Trophoblast cell (in vitro differentiated cells and primary cell): ENCODE results near the gene OR2J2.
A peak's percentile ranks its signal among the peaks of the same experiment; 100 is the strongest.
"Not testable (repeated sequence)": the region's sequence is repeated elsewhere in the genome, so short reads cannot be mapped to it uniquely, and the experiment has no call there.

ENCODE experiments used
- DNase-seq, 2 donors: peaks; one replicate each; pipeline ENCODE4 v3.0.0-alpha.2; 2016
- H2AFZ ChIP-seq: 2 replicates; pipeline ENCODE4 v1.6.1; 2013; ENCODE audit warnings: low read length, moderate library complexity, mild to moderate bottlenecking; ENCODE audit not compliant: insufficient read depth, poor library complexity
- H2AK5ac ChIP-seq: 2 replicates; pipeline ENCODE4 v1.6.1; 2013; ENCODE audit warnings: mild to moderate bottlenecking, low read length
- H2BK120ac ChIP-seq: 2 replicates; pipeline ENCODE4 v1.6.1; 2013; ENCODE audit warnings: low read length, mild to moderate bottlenecking, moderate library complexity; ENCODE audit not compliant: insufficient read depth, poor library complexity
- H2BK12ac ChIP-seq: 2 replicates; pipeline ENCODE4 v1.6.1; 2013; ENCODE audit warnings: mild to moderate bottlenecking, low read length, moderate library complexity
- H2BK5ac ChIP-seq: 2 replicates; pipeline ENCODE4 v1.6.1; 2013; ENCODE audit warnings: low read length, low read depth, moderate library complexity, mild to moderate bottlenecking; ENCODE audit not compliant: poor library complexity
- H3K14ac ChIP-seq: 2 replicates; pipeline ENCODE4 v1.6.1; 2013; ENCODE audit warnings: mild to moderate bottlenecking, low read length
- H3K18ac ChIP-seq: 2 replicates; pipeline ENCODE4 v1.6.1; 2013; ENCODE audit warnings: mild to moderate bottlenecking, low read length
- H3K23ac ChIP-seq: 2 replicates; pipeline ENCODE4 v1.6.1; 2013; ENCODE audit warnings: low read length
- H3K27ac ChIP-seq: 2 replicates; pipeline ENCODE4 v1.5.1; 2013; ENCODE audit warnings: low read depth, mild to moderate bottlenecking, inconsistent platforms, low read length, moderate library complexity
- H3K27me3 ChIP-seq: 2 replicates; pipeline ENCODE4 v1.6.1; 2013; ENCODE audit warnings: inconsistent platforms, mild to moderate bottlenecking, low read length, moderate library complexity; ENCODE audit not compliant: insufficient read depth
- H3K36me3 ChIP-seq, 2 experiments: 1 replicate in 1 of 2; 2 replicates in 1 of 2; pipeline ENCODE4 v1.6.1; 2013; ENCODE audit warnings: low read length in 2 of 2, mild to moderate bottlenecking in 2 of 2, moderate library complexity in 1 of 2; ENCODE audit not compliant: insufficient read depth in 2 of 2, control insufficient read depth in 1 of 2
- H3K4ac ChIP-seq: 2 replicates; pipeline ENCODE4 v1.6.1; 2013; ENCODE audit warnings: low read depth, mild to moderate bottlenecking, low read length, moderate library complexity
- H3K4me1 ChIP-seq, 2 experiments: 1 replicate in 1 of 2; 2 replicates in 1 of 2; pipeline ENCODE4 v1.6.1; 2013; ENCODE audit warnings: low read length in 2 of 2, mild to moderate bottlenecking in 2 of 2, moderate library complexity in 1 of 2; ENCODE audit not compliant: insufficient read depth in 2 of 2, control insufficient read depth in 1 of 2
- H3K4me2 ChIP-seq: 2 replicates; pipeline ENCODE4 v1.6.1; 2013; ENCODE audit warnings: inconsistent platforms, mild to moderate bottlenecking, low read length, moderate library complexity
- H3K4me3 ChIP-seq: 2 replicates; pipeline ENCODE4 v1.5.1; 2013; ENCODE audit warnings: mild to moderate bottlenecking, low read depth, low read length, inconsistent platforms
- H3K79me1 ChIP-seq: one replicate; pipeline ENCODE4 v1.6.1; 2013; ENCODE audit warnings: low read length
- H3K79me2 ChIP-seq: 2 replicates; pipeline ENCODE4 v1.6.1; 2013; ENCODE audit warnings: low read length, mild to moderate bottlenecking; ENCODE audit not compliant: control insufficient read depth, insufficient read depth, poor library complexity
- H3K9ac ChIP-seq: 2 replicates; pipeline ENCODE4 v1.6.1; 2013; ENCODE audit warnings: mild to moderate bottlenecking, low read length
- H3K9me3 ChIP-seq: 2 replicates; pipeline ENCODE4 v1.6.1; 2013; ENCODE audit warnings: low read depth, mild to moderate bottlenecking, control low read depth, inconsistent platforms, low read length; ENCODE audit not compliant: insufficient read depth
- H4K12ac ChIP-seq: 2 replicates; pipeline ENCODE4 v1.6.1; 2013; ENCODE audit warnings: low read depth, mild to moderate bottlenecking, low read length, moderate library complexity
- H4K8ac ChIP-seq: 2 replicates; pipeline ENCODE4 v1.6.1; 2013; ENCODE audit warnings: low read depth, mild to moderate bottlenecking, low read length, moderate library complexity
- H4K91ac ChIP-seq: one replicate; pipeline ENCODE4 v1.6.1; 2013; ENCODE audit warnings: low read depth, mild to moderate bottlenecking, low read length, moderate library complexity
- WGBS: extraction: QIAGEN DNeasy Blood & Tissue Kit; methylation state at CpG from one replicate; pipeline ENCODE4 v1.1.7; 2013; ENCODE audit warnings: missing lambda C conversion rate; ENCODE audit not compliant: insufficient read length, insufficient coverage; ENCODE audit errors: extremely low coverage; 5-methylcytosine and 5-hydroxymethylcytosine counted together

Gene OR2J2

GRCh38 chr6:29188659-29189058 lies 18.0 kb downstream of the OR2J2 start:
- H3K23ac ChIP-seq, H3K14ac ChIP-seq, DNase-seq, H2BK5ac ChIP-seq, H3K79me2 ChIP-seq, H3K9ac ChIP-seq, H3K18ac ChIP-seq, H2AK5ac ChIP-seq, H3K4ac ChIP-seq, H4K8ac ChIP-seq, H3K4me1 ChIP-seq, H4K12ac ChIP-seq, H2BK12ac ChIP-seq, H3K9me3 ChIP-seq, H3K4me2 ChIP-seq, H3K36me3 ChIP-seq, H3K4me3 ChIP-seq, H3K79me1 ChIP-seq, H4K91ac ChIP-seq, H2AFZ ChIP-seq, H2BK120ac ChIP-seq, H3K27ac ChIP-seq, H3K27me3 ChIP-seq: not testable (repeated sequence)
- no CpG with 5 or more reads among the region's 1 CpG for WGBS

GRCh38 chr6:29200767-29201662 lies 30.3 kb downstream of the OR2J2 start:
- H3K18ac ChIP-seq, result no peak overlapping the region
- H3K9me3 ChIP-seq, result peaks cover 15% of the 10 kb centered on the region
- H2AFZ ChIP-seq, result no peak overlapping the region
- no peak overlapping the region for H2AK5ac ChIP-seq
- no peak overlapping the region for H3K4me3 ChIP-seq
- no peak overlapping the region for H4K91ac ChIP-seq
- H2BK5ac ChIP-seq, result no peak overlapping the region
- no peaks in the 10 kb centered on the region for H3K27me3 ChIP-seq
- H3K79me1 ChIP-seq, result no peaks in the 10 kb centered on the region
- H3K14ac ChIP-seq, result no peak overlapping the region
- H3K4me1 ChIP-seq, result no peaks in the 10 kb centered on the region
- no peaks in the 10 kb centered on the region for H3K79me2 ChIP-seq
- no peak overlapping the region for H4K12ac ChIP-seq
- H3K9ac ChIP-seq, result no peak overlapping the region
- no peak overlapping the region for H2BK12ac ChIP-seq
- no peak for DNase-seq
- no CpG with 5 or more reads among the region's 22 CpGs for WGBS
- no peak overlapping the region for H3K4ac ChIP-seq
- H2BK120ac ChIP-seq, result no peak overlapping the region
- H3K36me3 ChIP-seq, result no peaks in the 10 kb centered on the region
- no peak overlapping the region for H4K8ac ChIP-seq
- no peak overlapping the region for H3K23ac ChIP-seq
- no peak overlapping the region for H3K27ac ChIP-seq
- H3K4me2 ChIP-seq, result no peak overlapping the region

- Histone ChIP-seq H2BK120ac (no peak overlapping the region), H4K8ac (no peak overlapping the region), H3K79me1 (no peaks in the 10 kb centered on the region), H3K23ac (no peak overlapping the region), H3K9ac (peak overlapping the region; percentile 44), H3K4me2 (no peak overlapping the region), H2AK5ac (no peak overlapping the region), H2AFZ (no peak overlapping the region), H3K9me3 (peaks cover 15% of the 10 kb centered on the region), H3K36me3 (no peaks in the 10 kb centered on the region), H3K4me1 (no peaks in the 10 kb centered on the region), H3K4me3 (peak overlapping the region; percentile 46), H3K79me2 (no peaks in the 10 kb centered on the region), H3K27me3 (no peaks in the 10 kb centered on the region), H3K4ac (no peak overlapping the region), H4K12ac (no peak overlapping the region), H3K18ac (no peak overlapping the region), H3K14ac (no peak overlapping the region), H2BK12ac (no peak overlapping the region), H2BK5ac (no peak overlapping the region), H3K27ac (no peak overlapping the region), H4K91ac (no peak overlapping the region)
- DNase-seq, result no peak
- 56% methylated on average over 1 of the region's 3 CpGs for WGBS
Observed at GRCh38 chr6:29201966-29202365, 31.3 kb downstream of the OR2J2 start.

- Histone ChIP-seq H3K4ac (no peak overlapping the region), H3K4me3 (no peak overlapping the region), H4K91ac (no peak overlapping the region), H3K23ac (no peak overlapping the region), H3K27ac (no peak overlapping the region), H2BK5ac (no peak overlapping the region), H3K9ac (no peak overlapping the region), H3K79me2 (no peaks in the 10 kb centered on the region), H4K12ac (no peak overlapping the region), H3K36me3 (no peaks in the 10 kb centered on the region), H3K18ac (no peak overlapping the region), H2BK120ac (no peak overlapping the region), H3K79me1 (no peaks in the 10 kb centered on the region), H4K8ac (no peak overlapping the region), H2BK12ac (no peak overlapping the region), H2AK5ac (no peak overlapping the region), H3K4me2 (no peak overlapping the region), H3K4me1 (no peaks in the 10 kb centered on the region), H3K14ac (no peak overlapping the region), H2AFZ (no peak overlapping the region), H3K27me3 (no peaks in the 10 kb centered on the region), H3K9me3 (no peaks in the 10 kb centered on the region)
- no peak for DNase-seq
- no CpG with 5 or more reads among the region's 2 CpGs for WGBS
Observed at GRCh38 chr6:29211488-29211887, 40.8 kb downstream of the OR2J2 start.
